Islet of Langerhans (tissue), 1 donor: ENCODE measurements around the gene MLH1.
A peak's percentile ranks its signal among the peaks of the same experiment; 100 is the strongest.
"Not testable (repeated sequence)": the region's sequence is repeated elsewhere in the genome, so short reads cannot be mapped to it uniquely, and the experiment has no call there.

ENCODE experiments used
- FAIRE-seq: peaks from one replicate; lab custom pipeline; 2011; peaks lifted over from hg19 to GRCh38; lab: Jason Lieb, UNC

MLH1 gene

GRCh38 chr3:37039161-37039846, 46.0 kb downstream of the MLH1 start:
- no peak for FAIRE-seq

DNA sequence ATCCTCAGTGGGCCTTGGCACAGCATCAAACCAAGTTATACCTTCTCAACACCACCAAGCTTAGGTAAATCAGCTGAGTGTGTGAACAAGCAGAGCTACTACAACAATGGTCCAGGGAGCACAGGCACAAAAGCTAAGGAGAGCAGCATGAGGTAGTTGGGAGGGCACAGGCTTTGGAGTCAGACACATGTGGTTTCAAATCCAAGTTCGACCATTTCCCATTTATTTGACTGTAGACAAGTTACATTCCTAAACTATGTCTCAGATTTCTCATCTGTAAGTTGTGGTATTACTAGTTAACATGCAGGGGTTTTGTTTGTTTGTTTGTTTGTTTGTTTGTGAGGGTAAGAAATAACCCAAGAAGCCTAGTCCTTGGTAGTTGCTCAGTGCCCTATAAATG, 46.9 kb downstream of the MLH1 start:
- no peak for FAIRE-seq

- FAIRE-seq, result peak; percentile 13
Observed at GRCh38 chr3:37041546-37042195, 48.4 kb downstream of the MLH1 start.

DNA sequence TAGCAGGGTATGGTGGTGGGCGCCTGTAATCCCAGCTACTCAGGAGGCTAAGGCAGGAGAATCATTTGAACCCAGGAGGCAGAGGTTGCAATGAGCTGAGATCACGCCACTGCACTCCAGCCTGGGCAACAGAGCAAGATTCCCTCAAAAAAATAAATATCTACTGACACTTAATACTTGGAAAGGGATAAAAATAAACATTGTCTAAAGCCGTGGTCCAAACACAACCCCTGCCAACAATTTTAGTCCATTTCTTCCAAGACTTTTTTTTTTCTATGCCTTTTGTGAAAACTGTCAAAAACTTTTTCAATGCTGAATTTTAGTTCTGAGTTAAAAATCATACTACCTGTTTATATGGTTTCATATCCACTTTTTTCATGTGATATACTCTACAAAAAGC, 49.4 kb downstream of the MLH1 start:
- not testable (repeated sequence) for FAIRE-seq

- no peak for FAIRE-seq
Observed at GRCh38 chr3:37050282-37050681, 57.0 kb downstream of the MLH1 start.

DNA sequence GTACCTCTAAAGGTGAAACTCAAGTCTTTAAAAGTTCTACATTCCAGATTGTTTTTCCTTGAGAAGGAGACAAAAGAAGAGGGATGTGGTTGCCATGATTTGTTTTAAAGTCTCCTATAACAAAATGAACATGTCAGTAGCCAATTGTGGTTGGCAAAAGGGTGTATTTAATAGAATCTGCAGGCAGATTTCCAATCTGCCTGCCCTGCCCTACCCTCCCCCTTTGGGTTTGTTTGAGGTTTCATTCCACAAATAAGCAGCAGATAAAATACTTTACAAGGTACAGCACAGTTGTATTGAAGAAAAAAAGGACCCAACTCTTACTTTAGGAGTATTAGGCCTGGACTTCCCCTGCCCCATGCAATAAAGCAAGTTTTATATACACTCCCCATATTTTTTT, 59.5 kb downstream of the MLH1 start:
- no peak for FAIRE-seq

GRCh38 chr3:37053337-37053736, 60.0 kb downstream of the MLH1 start:
- FAIRE-seq, result no peak

GRCh38 chr3:37053753-37054152, 60.4 kb downstream of the MLH1 start:
- FAIRE-seq, result no peak

- FAIRE-seq, result peak; percentile 9
Observed at GRCh38 chr3:37054370-37054769, 61.1 kb downstream of the MLH1 start.

- FAIRE-seq, result not testable (repeated sequence)
Observed at GRCh38 chr3:37055077-37055476, 61.8 kb downstream of the MLH1 start.

DNA sequence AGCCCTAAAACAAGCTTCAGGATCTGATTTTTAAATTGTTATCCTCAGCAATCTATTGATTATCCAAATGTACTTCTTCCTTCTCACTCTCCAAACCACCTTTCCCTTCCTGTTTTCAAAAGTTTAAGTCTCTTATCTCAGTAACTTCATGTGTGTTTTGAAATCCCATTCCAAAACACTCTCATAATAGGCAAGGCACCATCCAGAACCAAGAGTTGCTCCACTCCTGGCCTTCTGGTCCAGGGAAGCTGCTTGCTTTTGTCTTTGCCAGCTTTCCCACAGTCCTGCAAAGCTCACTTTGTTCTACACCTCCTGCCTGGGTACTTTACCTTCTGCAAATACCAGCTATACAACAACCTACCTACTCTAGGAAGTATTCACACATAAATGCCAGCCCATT, 63.5 kb downstream of the MLH1 start:
- no peak for FAIRE-seq

GRCh38 chr3:37058117-37058516, 64.8 kb downstream of the MLH1 start:
- FAIRE-seq, result no peak

DNA sequence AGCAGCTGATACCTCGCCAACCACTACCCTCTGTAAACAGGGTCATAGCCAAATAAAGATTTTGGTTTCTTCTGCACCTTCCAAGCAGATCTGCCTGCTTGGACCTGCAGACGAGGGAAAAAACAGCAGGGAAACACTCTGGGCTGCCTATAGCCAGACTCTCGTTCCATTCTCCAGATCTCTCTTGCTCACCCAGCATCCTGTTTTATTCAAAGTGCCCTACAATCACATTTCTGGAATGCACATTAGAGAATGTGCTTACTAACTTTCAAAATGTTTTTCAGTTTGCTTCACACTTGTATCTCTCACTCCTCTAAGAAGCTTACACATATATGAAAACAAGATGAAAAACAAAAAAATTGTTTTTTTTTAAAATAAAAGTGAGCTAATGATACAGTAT, 71.4 kb downstream of the MLH1 start:
- no peak for FAIRE-seq

DNA sequence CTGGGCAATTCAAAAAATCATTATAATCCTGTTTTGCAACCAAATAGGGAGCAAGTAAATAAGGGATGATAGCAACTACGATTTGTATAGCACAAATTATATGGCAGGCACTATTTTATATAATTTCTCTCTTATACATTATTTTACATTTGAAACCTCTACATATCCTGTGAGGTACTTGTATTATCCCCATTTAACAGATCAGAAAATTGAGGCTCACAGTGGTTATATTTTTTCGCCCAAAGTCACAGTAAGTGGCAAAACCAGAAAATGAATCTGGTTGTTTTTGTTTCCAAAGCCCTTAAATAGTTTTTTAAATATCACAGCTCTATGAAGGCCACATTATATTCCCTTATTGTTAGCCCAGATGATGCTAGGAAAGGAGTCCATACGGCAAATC, 74.3 kb downstream of the MLH1 start:
- no peak for FAIRE-seq

DNA sequence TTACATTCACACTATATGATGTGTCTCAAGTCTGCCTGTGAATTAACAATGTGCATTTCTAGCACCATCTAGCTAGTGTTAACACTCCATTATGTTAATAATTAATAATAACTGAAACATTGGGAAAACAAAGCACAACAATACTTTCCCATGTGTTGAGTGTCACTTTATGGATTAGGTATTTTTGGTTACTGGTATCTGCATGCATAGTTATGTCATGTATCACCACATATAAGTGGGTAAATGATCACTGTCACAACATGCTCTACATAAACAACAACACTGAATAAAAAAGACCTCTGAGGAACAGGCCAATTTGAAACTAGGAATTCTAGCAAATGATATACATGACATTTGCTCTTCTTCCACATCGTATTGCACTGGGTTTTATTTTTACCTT, 74.7 kb downstream of the MLH1 start:
- peak; percentile 27 for FAIRE-seq

- no peak for FAIRE-seq
Observed at GRCh38 chr3:37071921-37072320, 78.6 kb downstream of the MLH1 start.

DNA sequence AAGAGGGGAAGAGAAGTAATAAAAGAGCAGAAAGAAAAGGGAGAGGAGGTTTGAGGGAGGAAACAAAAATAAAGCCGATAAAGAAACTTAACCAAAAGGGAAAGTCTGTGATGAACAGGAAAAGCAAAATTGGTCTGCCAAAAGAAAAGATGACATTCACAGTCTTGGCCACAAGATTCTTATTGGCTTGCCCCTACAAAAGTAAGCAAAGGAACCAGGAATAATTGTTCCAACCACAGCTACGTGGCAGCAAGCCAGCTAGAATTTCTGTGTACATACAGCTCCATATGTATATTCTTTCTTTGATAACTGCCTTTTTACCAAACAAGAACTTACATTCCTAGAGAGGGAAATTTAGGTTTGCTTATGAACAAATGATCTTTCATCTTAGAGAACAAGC, 79.6 kb downstream of the MLH1 start:
- FAIRE-seq, result no peak

DNA sequence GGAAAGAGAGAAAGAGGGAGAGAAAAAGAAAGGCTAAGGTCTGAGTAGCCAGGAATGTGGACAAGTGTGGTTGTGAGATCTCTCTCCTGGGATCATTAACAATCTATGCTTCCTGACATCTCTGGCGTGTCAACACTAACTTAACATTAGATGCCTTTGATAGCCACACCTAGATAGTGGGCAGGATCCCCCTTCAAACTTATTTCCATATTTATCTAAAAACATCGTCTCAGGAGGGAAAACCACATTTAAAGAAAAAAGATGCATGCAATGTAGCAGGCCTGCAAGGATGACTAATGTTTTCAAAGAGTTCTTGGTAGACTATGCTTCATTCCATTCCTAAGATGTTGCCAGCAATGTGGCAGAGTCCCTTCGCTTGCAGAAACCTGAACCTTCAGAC, 80.9 kb downstream of the MLH1 start:
- no peak for FAIRE-seq

GRCh38 chr3:37075955-37076354, 82.6 kb downstream of the MLH1 start:
- FAIRE-seq, result no peak

- no peak for FAIRE-seq
Observed at GRCh38 chr3:37082317-37082716, 89.0 kb downstream of the MLH1 start.

DNA sequence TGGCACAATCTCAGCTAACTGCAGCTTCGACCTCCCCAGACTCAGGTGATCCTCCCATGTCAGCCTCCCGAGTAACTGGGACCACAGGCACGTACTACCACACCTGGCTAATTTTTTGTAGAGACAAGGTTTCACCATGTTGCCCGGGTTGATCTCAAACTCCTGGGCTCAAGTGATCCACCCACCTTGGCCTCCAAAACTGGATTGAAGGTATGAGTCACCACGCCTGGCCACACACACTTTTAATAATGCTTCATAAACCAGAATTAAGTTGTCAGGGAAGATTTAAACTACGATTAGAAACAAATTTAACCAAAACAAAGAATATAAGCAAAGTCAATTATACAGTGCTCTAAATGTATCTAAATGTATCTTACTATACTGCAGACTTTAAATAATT, 93.6 kb downstream of the MLH1 start:
- FAIRE-seq, result no peak

GRCh38 chr3:37087870-37088269, 94.6 kb downstream of the MLH1 start:
- FAIRE-seq, result no peak

DNA sequence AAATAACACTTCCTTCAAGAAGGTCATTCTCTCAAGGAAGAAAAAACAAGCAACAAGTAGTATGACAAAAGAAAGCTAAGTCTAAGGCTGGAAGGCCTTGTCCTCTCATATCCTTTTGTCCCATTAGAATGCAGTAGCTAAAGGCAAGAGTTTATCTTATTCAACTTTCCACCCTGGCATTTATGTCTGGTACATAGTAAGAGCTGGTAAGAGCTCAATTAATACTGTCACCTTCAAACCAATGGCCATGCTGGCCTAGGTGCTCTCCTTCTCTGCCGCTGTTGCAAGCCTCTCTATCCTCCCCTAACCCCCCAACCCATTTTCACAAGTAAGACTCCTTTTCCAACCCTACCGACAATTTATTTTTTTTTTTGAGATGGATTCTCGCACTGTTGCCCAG, 99.2 kb downstream of the MLH1 start:
- FAIRE-seq, result no peak

GRCh38 chr3:37093481-37093880, 100.2 kb downstream of the MLH1 start:
- no peak for FAIRE-seq
